ENCODE measurements around the gene TP53BP1.

The TP53BP1 gene

DNA sequence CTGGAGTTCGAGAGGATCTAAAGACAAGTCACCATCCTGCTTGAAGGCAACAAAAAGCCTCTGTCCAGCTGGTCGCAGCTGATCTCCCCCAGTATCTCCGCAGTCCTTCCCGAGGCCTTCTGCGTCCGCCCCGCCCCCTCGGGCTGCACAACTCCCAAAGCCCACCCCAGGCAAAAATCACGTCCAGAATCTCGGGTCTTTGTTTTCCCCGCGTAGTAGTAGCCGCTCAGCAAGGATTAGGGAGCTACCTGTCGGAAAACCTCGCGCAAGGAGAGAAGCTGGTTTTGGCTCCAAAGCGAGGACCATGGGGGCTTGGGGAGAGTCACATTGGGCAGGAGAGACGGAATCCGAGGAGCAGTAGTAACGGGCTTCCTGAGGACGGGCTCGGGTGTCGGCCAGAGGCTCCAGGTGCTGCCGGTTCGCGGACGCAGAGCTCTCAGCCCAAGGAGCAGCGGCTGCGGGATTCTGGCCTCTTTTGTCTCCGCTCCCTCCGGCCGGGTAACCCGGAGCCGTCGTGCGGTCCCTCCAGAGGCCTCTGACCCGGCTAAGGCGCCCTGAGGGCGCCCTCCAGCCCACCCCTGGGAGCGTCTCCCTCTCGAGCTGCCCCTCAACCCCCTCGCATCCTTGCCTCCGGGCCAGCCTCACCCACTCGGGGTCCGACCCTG, 122.5 kb downstream of the TP53BP1 start:
- POLR2A ChIA-PET, result no interaction called here
- CTCF ChIA-PET, result interaction anchor here (0.9 to 3.0 kb wide), 9 partner anchors 8 to 144 kb away, joined by 3 to 20 read pairs (median 5); no protein-coding TSS in a partner anchor
- no peak for DNase-seq (ENCODE audit: extremely low spot score)
- no peak for TF ChIP-seq CTCF (IDR thresholded peaks at IDR 0.05; ENCODE audit: control extremely low read depth, extremely low read depth, low read depth, missing control alignments)

DNA sequence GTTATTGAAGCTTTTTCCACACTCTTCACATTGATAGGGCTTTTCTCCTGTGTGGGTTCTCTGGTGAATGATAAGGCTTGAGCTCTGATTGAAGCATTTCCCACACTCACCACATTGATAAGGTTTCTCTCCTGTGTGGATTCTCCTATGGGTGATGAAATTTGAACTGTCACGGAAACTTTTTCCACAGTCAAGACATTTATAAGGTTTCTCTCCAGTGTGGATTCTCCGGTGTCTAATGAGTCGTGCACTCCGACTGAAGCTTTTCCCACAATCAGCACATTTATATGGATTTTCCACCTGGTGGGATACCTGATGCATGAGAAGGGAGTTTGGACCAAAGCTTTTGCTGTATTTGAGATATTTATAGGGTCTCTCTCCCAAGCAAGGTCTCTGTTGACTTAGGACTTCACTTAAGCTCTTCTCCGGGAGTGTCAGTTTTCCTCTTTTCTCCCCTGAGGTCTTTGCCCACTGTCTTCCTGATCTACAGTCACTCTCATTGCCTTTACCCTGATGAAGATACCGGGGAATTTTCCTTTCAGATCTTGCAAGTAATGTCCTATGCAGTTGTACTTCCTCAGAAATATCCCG, 131.5 kb downstream of the TP53BP1 start:
- TF ChIP-seq CTCF (IDR thresholded peaks at IDR 0.05; ENCODE audit: control extremely low read depth, extremely low read depth, low read depth, missing control alignments), result no peak
- CTCF ChIA-PET, result interaction anchor here (1.0 to 4.7 kb wide), 6 partner anchors 10 to 136 kb away, joined by 3 to 20 read pairs (median 3); partner anchors contain the start of genes TUBGCP4 and ZSCAN29
- no peak for DNase-seq (ENCODE audit: extremely low spot score)
- POLR2A ChIA-PET, result no interaction called here

- ChIA-PET POLR2A (no interaction called here), CTCF (interaction anchor here (0.8 to 4.7 kb wide), 6 partner anchors 10 to 31 kb away, joined by 3 to 20 read pairs (median 4); partner anchors contain the start of genes TUBGCP4 and ZSCAN29)
- no peak for TF ChIP-seq CTCF (IDR thresholded peaks at IDR 0.05; ENCODE audit: control extremely low read depth, extremely low read depth, low read depth, missing control alignments)
- DNase-seq (ENCODE audit: extremely low spot score), result no peak
Measured at GRCh38 chr15:43360821-43361220, 132.1 kb downstream of the TP53BP1 start.
